Inflammatory macrophage (primary cell): ENCODE measurements around the gene PSENEN.
"Not testable (repeated sequence)": the region's sequence is repeated elsewhere in the genome, so short reads cannot be mapped to it uniquely, and the experiment has no call there.

Experiments
- DNase-seq, 2 donors: peaks; one replicate each; pipeline ENCODE4 v3.0.0-alpha.2; 2020 to 2022

Gene PSENEN

DNA sequence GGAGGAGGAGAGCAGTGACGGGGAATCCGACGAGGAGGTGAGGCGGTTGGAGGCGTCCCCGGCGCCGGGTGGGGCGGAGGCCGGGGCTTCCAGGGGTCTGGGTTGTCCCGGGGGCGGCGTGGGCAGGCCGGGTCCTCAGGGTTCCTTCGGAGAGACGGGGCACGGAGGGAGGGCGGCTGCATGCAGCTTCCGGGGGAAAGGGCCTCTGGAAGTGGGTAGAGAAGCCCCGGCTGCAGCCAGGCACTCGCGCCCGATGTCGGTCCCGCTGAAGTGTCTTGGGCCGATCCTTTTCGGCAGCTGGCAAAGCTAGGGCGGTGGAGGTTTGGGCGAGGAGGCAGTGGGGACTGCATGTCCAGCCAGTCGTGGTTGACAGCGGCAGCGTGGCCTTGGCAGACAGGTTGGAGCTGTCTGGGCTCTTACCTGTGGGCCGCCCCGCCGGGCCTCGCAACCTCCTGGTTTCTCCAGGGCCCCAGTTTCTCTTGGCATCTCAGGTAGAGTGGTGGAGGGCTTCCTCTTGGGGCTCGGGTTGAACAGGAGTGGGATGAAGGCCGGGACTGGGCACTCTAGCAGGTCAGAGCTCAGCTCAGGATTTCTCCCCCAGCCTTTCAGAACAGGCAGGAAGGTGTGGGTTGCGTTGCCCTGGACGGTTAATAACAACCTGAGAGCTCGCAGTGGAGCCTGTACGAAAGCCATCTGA lies 27.0 kb upstream of the PSENEN start:
- DNase-seq: peak; percentile 26 to 36

- no peak for DNase-seq
These were observed 25.9 kb upstream of the PSENEN start for GRCh38 chr19:35719402-35720162.

DNA sequence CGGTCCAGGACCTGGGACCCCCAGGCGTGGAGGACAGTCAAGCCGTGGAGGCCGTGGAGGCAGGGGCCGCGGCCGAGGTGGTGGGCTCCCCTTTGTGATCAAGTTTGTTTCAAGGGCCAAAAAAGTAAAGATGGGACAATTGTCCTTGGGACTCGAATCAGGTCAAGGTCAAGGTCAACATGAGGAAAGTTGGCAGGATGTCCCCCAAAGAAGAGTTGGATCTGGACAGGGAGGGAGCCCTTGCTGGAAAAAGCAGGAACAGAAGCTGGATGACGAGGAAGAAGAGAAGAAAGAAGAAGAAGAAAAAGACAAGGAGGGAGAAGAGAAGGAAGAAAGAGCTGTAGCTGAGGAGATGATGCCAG lies 25.3 kb upstream of the PSENEN start:
- no peak for DNase-seq

GRCh38 chr19:35720648-35721047 lies 24.8 kb upstream of the PSENEN start:
- DNase-seq: no peak

DNA sequence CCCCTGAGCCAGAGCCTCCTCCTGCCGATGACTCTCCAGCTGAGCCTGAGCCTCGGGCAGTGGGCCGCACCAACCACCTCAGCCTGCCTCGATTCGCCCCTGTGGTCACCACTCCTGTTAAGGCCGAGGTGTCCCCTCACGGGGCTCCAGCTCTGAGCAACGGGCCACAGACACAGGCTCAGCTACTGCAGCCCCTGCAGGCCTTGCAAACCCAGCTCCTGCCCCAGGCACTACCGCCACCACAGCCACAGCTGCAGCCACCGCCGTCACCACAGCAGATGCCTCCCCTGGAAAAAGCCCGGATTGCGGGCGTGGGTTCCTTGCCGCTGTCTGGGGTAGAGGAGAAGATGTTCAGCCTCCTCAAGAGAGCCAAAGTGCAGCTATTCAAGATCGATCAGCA lies 24.1 kb upstream of the PSENEN start:
- DNase-seq: no peak

GRCh38 chr19:35722461-35722860 lies 23.0 kb upstream of the PSENEN start:
- DNase-seq: no peak

GRCh38 chr19:35722897-35723296 lies 22.6 kb upstream of the PSENEN start:
- no peak for DNase-seq

- DNase-seq: no peak
These were observed 21.8 kb upstream of the PSENEN start for GRCh38 chr19:35723671-35724070.

DNA sequence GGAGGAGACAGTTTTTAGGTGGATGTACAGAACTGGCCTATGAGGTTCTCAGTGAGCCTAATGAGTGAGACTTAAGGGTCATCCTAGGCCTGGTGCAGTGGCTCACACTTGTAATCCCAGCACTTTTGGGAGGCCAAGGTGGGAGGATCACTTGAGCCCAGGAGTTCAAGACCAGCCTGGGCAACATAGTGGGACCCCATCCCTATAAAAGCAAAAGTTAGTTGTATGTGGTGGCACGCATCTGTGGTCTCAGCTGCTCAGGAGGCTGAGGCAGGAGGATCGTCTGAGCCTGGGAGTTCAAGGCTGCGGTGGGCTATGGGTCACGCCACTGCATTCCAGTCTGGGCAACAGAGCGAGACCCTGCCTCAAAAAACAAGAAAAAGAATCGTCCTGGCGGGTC lies 21.3 kb upstream of the PSENEN start:
- not testable (repeated sequence) for DNase-seq

DNA sequence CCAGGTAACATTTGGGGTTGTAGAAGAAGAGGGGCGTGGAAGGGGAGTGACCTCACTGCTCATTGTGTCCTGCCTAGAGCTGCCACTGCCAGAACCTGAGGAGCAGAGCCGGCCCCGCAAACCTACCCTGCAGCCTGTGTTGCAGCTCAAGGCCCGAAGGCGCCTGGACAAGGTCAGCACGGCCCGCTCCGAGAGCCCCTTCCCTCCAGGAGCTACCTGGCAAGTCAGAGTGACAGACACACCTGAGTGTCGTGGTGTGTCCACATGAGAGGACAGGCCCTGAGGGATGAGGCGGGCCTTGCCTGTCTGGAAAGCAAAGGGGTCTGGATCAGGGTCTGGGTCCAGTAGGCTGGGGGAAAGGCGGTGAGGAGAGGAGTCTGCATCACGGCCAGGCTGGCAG lies 20.9 kb upstream of the PSENEN start:
- no peak for DNase-seq

DNA sequence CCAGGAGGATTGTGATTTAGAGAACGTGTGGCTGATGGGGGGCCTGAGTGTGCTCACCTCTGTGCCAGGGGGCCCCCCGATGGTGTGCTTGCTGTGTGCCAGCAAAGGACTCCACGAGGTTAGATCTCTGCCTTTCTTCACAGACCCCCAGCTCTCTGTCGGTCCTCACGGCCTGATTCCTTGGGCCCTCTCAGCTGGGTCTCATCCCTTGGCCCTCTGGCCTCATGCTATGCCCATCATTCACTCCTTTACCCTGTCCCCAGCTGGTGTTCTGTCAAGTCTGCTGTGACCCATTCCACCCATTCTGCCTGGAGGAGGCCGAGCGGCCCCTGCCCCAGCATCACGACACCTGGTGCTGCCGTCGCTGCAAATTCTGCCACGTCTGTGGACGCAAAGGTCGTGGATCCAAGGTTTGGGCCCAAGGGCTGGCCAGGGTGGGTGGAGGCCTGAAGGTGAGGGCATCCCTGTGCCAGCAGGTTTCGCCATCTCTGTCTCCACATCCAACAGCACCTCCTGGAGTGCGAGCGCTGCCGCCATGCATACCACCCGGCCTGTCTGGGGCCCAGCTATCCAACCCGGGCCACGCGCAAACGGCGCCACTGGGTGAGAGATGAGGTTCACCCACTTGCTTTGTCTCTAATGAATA lies 20.1 kb upstream of the PSENEN start:
- DNase-seq: no peak

- DNase-seq: no peak
These were observed 18.1 kb upstream of the PSENEN start for GRCh38 chr19:35727053-35727955.

DNA sequence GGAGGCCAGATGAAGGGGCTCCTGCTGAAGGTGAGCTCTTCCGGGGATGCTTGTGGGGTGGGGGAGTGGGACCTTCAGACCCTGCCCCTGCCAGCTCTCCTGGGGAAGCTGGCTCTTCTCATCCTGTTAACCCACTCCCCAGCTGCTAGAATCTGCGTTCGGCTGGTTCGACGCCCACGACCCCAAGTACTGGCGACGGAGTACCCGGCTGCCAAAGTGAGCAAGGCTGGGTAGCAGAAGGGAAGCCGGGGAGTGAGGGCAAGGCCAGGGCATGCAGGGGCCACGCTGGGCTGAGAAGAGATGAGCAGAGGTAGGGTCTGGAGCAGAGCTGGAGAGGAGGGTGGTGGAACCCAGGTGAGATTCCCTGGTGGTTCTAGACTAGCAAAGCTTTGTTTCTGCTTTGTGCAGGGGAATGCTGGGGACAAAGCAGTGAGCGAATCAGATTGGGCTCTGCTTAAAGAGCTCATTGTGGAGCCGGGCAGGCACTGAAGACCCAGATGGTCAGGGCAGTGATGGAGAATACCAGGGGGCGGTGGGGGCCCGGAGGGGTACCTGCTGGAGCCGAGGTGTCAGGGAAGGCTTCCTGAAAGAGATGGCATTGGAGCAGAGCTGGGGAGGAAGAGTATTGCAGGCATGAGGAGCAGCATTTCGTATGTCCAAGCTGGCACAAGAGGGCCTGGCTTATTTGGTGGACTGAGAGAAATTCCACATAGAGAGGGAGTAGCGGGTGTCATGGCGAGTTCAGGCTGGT lies 17.3 kb upstream of the PSENEN start:
- DNase-seq: no peak

DNA sequence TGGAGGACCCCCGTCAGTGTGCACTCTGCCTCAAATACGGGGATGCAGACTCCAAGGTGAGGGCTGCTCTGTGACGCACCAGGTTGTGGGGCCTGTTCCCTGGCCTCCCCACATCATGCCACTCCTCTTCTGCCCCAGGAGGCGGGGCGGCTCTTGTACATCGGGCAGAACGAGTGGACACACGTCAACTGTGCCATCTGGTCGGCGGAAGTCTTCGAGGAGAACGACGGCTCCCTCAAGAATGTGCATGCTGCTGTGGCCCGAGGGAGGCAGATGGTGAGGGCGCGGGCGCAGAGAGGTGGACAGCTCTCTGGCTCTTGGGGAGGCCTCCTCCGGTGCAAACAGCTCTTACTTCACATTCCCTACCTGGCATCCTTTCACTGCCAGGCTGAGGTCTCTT lies 16.4 kb upstream of the PSENEN start:
- DNase-seq: no peak

- DNase-seq: no peak
These were observed 15.7 kb upstream of the PSENEN start for GRCh38 chr19:35729763-35730162.

- DNase-seq: no peak
These were observed 15.1 kb upstream of the PSENEN start for GRCh38 chr19:35730326-35730725.

DNA sequence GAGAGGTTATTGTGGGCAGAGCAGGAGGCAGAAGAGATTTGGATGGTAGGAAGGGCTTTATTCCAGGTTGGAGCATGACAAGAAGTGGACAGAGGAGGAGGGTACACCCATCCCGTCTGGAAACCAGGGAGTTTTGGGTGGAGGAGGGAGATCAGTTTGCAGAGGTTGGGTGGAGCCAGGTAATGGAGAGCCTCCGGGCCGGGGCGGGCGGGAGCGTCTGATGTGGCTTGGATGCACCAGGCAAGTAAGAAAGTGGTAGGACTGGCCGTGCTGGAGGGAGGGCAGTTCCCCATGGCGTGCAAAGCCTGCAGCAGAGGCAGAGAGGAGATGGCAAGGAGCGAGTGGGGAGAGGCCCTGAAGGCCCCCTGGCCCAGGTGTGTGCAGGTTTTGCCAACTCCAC lies 14.1 kb upstream of the PSENEN start:
- no peak for DNase-seq

- DNase-seq: no peak
These were observed 13.6 kb upstream of the PSENEN start for GRCh38 chr19:35731779-35732405.

GRCh38 chr19:35732540-35733179 lies 12.8 kb upstream of the PSENEN start:
- no peak for DNase-seq

- no peak for DNase-seq
These were observed 12.0 kb upstream of the PSENEN start for GRCh38 chr19:35733180-35734125.
